Esophagus squamous epithelium (tissue), 5 donors: ENCODE data around the gene SGTA. TPM values are rescaled to one million over a fixed set of nuclear protein-coding genes. Genes with fewer than 3 reads are reported as not detected.

Experiments used
- DNase-seq: peaks from one replicate; lab custom pipeline; 2025; lab: John Stamatoyannopoulos, UW
- H3K27ac ChIP-seq, 4 donors: fragments of 200-600 bp; sonication (generic); one replicate each; pipeline ENCODE4 v1.5.1; 2016 to 2019; ENCODE audit warnings: mild to moderate bottlenecking in 1 of 4
- H3K27me3 ChIP-seq, 4 donors: fragments of 200-600 bp; sonication (generic); 1 replicate in 3 of 4; 2 replicates in 1 of 4; pipeline versions ENCODE4 v1.5.1 to v1.6.0; 2017 to 2021; ENCODE audit warnings: antibody characterized with exemption in 1 of 4
- H3K36me3 ChIP-seq, 3 donors: fragments of 200-600 bp; sonication (generic); one replicate each; pipeline ENCODE4 v1.5.1; 2016 to 2019
- H3K4me1 ChIP-seq, 3 donors: fragments of 200-600 bp; sonication (generic); one replicate each; pipeline ENCODE4 v1.5.1; 2017 to 2019
- H3K4me3 ChIP-seq, 4 donors: fragments of 200-600 bp; sonication (generic); 1 replicate in 3 of 4; 2 replicates in 1 of 4; pipeline ENCODE4 v1.5.1; 2016 to 2019; ENCODE audit warnings: mild to moderate bottlenecking in 2 of 4, moderate library complexity in 1 of 4
- H3K9me3 ChIP-seq, 3 donors: fragments of 200-600 bp; sonication (generic); one replicate each; pipeline ENCODE4 v1.5.1; 2016 to 2019
- POLR2A ChIP-seq, 4 donors: fragments of 450-650 bp; IDR thresholded peaks; one replicate each; pipeline ENCODE4 v1.6.1; 2017; ENCODE audit warnings: antibody characterized with exemption in 4 of 4, mild to moderate bottlenecking in 4 of 4, moderate library complexity in 3 of 4
- WGBS, 2 donors: methylation state at CpG; one replicate each; pipeline ENCODE4 v1.1.5; 2018; 5-methylcytosine and 5-hydroxymethylcytosine counted together
- intact Hi-C: fragments of 100-400 bp; cut with DNase I; formaldehyde crosslinking; loops from one replicate; pipeline ENCODE4 v1.15.0; 2022
- total RNA-seq, 4 donors: library from RNA; depleted of rRNA; stranded (reverse); fragments of >200 nt; gene quantifications; one replicate each; pipeline ENCODE4 v1.1.0, GENCODE V29; 2016
- TF ChIP-seq, protein P1 (sequence below), 6 experiments: fragments of 450-650 bp in 4 of 6; fragments of 200-600 bp in 2 of 6; sonication (generic) in 2 of 6; IDR thresholded peaks; one replicate each; pipeline ENCODE4 v1.5.1; 2016 to 2019; ENCODE audit warnings: antibody characterized with exemption in 6 of 6, mild to moderate bottlenecking in 4 of 6, moderate library complexity in 4 of 6
- donor health status: DM: yes; HTN: yes; CAD: no.

The SGTA gene
- total RNA-seq, 4 donors from 2014 or later = 30.6 to 45.0 (median 42.8) TPM

DNA sequence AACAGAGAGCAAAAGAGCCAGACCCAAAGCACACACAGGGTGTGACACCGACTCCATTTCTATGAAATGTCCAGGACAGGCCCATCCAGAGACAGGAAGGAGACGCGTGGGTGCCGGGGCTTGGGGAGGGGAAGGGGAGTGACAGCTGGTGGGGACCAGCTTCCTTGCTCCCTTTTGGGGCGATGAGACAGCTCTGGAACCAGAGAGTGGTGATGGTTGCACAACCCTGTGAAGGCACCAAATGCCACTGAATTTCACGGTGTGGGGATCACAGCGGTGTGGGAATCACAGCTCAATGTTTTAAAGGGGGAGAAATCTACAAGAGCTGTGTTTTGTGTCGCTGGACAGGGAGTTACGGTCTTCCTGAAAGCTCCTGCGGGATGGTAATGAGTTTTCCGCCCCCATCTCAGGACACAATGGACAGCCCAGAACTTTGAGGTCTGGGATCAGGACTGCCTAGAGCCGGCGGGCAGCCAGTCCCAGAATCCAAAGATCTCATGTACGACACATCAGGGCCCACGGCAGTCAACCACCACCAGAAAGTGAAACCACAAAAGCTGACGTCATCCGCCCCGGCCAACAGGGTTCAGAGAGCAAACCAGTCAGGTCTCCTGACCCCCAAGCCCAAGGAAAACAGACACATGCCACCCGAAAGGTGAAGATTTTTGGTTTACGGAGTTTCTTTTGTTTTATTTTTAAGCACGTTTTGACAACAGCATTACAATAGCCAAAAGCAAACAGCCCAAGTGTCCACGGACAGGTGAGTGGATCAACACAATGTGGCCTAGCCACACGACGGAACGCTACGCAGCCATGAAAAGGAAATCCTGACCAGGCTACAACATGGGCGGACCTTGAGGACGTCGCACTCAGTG lies 7.3 kb downstream of the SGTA start:
- no peaks in the 10 kb centered on the region for H3K9me3 ChIP-seq
- DNase-seq = peak; percentile 22
- H3K27me3 ChIP-seq = no peaks in the 10 kb centered on the region
- H3K36me3 ChIP-seq = peaks cover 0 to 48% (median 0%) of the 10 kb centered on the region in 3 donors
- no peak for TF ChIP-seq POLR2A (IDR thresholded peaks at IDR 0.05)
- TF ChIP-seq, protein P1, sequence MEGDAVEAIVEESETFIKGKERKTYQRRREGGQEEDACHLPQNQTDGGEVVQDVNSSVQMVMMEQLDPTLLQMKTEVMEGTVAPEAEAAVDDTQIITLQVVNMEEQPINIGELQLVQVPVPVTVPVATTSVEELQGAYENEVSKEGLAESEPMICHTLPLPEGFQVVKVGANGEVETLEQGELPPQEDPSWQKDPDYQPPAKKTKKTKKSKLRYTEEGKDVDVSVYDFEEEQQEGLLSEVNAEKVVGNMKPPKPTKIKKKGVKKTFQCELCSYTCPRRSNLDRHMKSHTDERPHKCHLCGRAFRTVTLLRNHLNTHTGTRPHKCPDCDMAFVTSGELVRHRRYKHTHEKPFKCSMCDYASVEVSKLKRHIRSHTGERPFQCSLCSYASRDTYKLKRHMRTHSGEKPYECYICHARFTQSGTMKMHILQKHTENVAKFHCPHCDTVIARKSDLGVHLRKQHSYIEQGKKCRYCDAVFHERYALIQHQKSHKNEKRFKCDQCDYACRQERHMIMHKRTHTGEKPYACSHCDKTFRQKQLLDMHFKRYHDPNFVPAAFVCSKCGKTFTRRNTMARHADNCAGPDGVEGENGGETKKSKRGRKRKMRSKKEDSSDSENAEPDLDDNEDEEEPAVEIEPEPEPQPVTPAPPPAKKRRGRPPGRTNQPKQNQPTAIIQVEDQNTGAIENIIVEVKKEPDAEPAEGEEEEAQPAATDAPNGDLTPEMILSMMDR (IDR thresholded peaks at IDR 0.05) = no peak
- peak overlapping the region; percentile 57 to 83 (median 71) for H3K27ac ChIP-seq
- intact Hi-C loops = no loop called here
- peaks cover 0 to 69% (median 8%) of the 10 kb centered on the region in 3 donors for H3K4me1 ChIP-seq
- H3K4me3 ChIP-seq = peak overlapping the region in 3 of 4 donors; percentile 5 to 48 (median 27)
- WGBS, 2 donors = 67 to 81% methylated on average over 21 to 24 of the region's 29 CpGs

GRCh38 chr19:2774953-2775555 lies 8.0 kb downstream of the SGTA start:
- no peaks in the 10 kb centered on the region for H3K27me3 ChIP-seq
- TF ChIP-seq, protein P1 (IDR thresholded peaks at IDR 0.05) = no peak
- peak overlapping the region in 3 of 4 donors; percentile 5 to 48 (median 27) for H3K4me3 ChIP-seq
- peaks cover 0 to 69% (median 12%) of the 10 kb centered on the region in 3 donors for H3K4me1 ChIP-seq
- H3K9me3 ChIP-seq = no peaks in the 10 kb centered on the region
- H3K27ac ChIP-seq = peak overlapping the region; percentile 57 to 83 (median 71)
- intact Hi-C loops = no loop called here
- H3K36me3 ChIP-seq = peaks cover 0 to 54% (median 0%) of the 10 kb centered on the region in 3 donors
- 84 to 85% methylated on average over 9 to 18 of the region's 24 CpGs for WGBS, 2 donors
- no peak for DNase-seq

- intact Hi-C loops = no loop called here
- Histone ChIP-seq H3K4me1 (peaks cover 0 to 69% (median 14%) of the 10 kb centered on the region in 3 donors), H3K4me3 (no peak overlapping the region), H3K36me3 (peaks cover 0 to 48% (median 0%) of the 10 kb centered on the region in 3 donors), H3K27me3 (no peaks in the 10 kb centered on the region), H3K9me3 (no peaks in the 10 kb centered on the region), H3K27ac (no peak overlapping the region)
- WGBS, 2 donors = 67 to 73% methylated on average over 11 to 28 of the region's 32 CpGs
- DNase-seq = no peak
- TF ChIP-seq, protein P1 (IDR thresholded peaks at IDR 0.05) = no peak
- no peak for TF ChIP-seq POLR2A (IDR thresholded peaks at IDR 0.05)
Measured at GRCh38 chr19:2774083-2774679, 8.9 kb downstream of the SGTA start.

GRCh38 chr19:2771786-2772674 lies 11.0 kb downstream of the SGTA start:
- peaks cover 0 to 68% (median 16%) of the 10 kb centered on the region in 3 donors for H3K4me1 ChIP-seq
- TF ChIP-seq, protein P1 (IDR thresholded peaks at IDR 0.05) = no peak
- TF ChIP-seq POLR2A (IDR thresholded peaks at IDR 0.05) = no peak
- H3K9me3 ChIP-seq = no peaks in the 10 kb centered on the region
- no peak for DNase-seq
- H3K27ac ChIP-seq = peak overlapping the region in 2 of 4 donors; percentile 25 to 49
- peaks cover 6 to 49% (median 12%) of the 10 kb centered on the region in 3 donors for H3K36me3 ChIP-seq
- H3K4me3 ChIP-seq = no peak overlapping the region
- 74 to 82% methylated on average over 11 to 19 of the region's 29 CpGs for WGBS, 2 donors
- no peaks in the 10 kb centered on the region for H3K27me3 ChIP-seq
- intact Hi-C loops = no loop called here
